Hematopoietic multipotent progenitor cell treated with erythropoietin and hydrocortisone succinate and interleukin-3 and kit ligand, for 15 days (in vitro differentiated cells): ENCODE measurements around the gene UBXN10.

Experiments
- DNase-seq: peaks from one replicate; pipeline ENCODE4 v3.0.0-alpha.2; 2015; ENCODE audit warnings: low spot score

The UBXN10 gene

GRCh38 chr1:20151906-20152598 is 33.8 kb upstream of the UBXN10 start:
- peak; percentile 75 for DNase-seq

- DNase-seq: no peak
Observed at GRCh38 chr1:20152599-20152930, 33.3 kb upstream of the UBXN10 start.

GRCh38 chr1:20153000-20153418 is 32.9 kb upstream of the UBXN10 start:
- DNase-seq: no peak

- no peak for DNase-seq
Observed at GRCh38 chr1:20154301-20154831, 31.5 kb upstream of the UBXN10 start.

GRCh38 chr1:20158358-20159070 is 27.4 kb upstream of the UBXN10 start:
- no peak for DNase-seq

GRCh38 chr1:20160034-20160433 is 25.9 kb upstream of the UBXN10 start:
- DNase-seq: no peak

GRCh38 chr1:20164694-20165202 is 21.1 kb upstream of the UBXN10 start:
- DNase-seq: no peak

- peak; percentile 34 for DNase-seq
Observed at GRCh38 chr1:20165522-20165951, 20.4 kb upstream of the UBXN10 start.

GRCh38 chr1:20166051-20166450 is 19.8 kb upstream of the UBXN10 start:
- no peak for DNase-seq

- no peak for DNase-seq
Observed at GRCh38 chr1:20167126-20167525, 18.8 kb upstream of the UBXN10 start.

GRCh38 chr1:20168564-20169491 is 17.1 kb upstream of the UBXN10 start:
- no peak for DNase-seq

- DNase-seq: no peak
Observed at GRCh38 chr1:20169932-20170331, 16.0 kb upstream of the UBXN10 start.

- DNase-seq: no peak
Observed at GRCh38 chr1:20172033-20172590, 13.8 kb upstream of the UBXN10 start.

GRCh38 chr1:20174937-20175666 is 10.8 kb upstream of the UBXN10 start:
- DNase-seq: no peak

GRCh38 chr1:20178634-20179370 is 7.1 kb upstream of the UBXN10 start:
- DNase-seq: no peak

GRCh38 chr1:20179371-20180128 is 6.3 kb upstream of the UBXN10 start:
- no peak for DNase-seq

- no peak for DNase-seq
Observed at GRCh38 chr1:20180129-20180843, 5.6 kb upstream of the UBXN10 start.

GRCh38 chr1:20180844-20181207 is 5.1 kb upstream of the UBXN10 start:
- no peak for DNase-seq

- no peak for DNase-seq
Observed at GRCh38 chr1:20182415-20182814, 3.5 kb upstream of the UBXN10 start.
